ENCODE results near the gene SLC22A7.

DNA sequence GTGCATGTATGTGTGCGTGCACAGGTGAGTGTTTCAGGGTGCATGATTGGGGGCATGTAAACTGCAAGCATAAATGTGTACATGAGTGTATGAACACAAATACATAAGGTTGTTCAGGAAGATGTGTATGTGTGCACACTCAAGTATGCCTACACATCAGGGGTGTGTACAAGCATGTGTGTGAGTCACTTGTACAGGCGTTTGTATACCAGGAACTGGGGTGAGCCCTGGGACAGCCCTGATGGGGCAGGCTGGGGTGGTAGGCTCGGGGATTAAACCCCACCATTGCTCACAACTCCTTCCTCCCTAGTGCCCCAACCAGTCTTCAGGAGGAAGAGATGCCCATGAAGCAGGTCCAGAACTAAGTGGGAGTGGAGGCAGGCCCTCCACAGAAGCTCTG lies 6.3 kb downstream of the SLC22A7 start:
- TF ChIP-seq YY1 (IDR thresholded peaks at IDR 0.05; ENCODE audit: insufficient read depth, insufficient read length): no peak
- TF ChIP-seq SUZ12 (IDR thresholded peaks at IDR 0.05; ENCODE audit: extremely low read depth, insufficient read depth, insufficient read length): no peak
